Measurements from ENCODE around the gene BPIFB6.
A peak's percentile ranks its signal among the peaks of the same experiment; 100 is the strongest.

BPIFB6 gene

GRCh38 chr20:33016581-33017109, 14.8 kb upstream of the BPIFB6 start:
- no peak for DNase-seq

GRCh38 chr20:33017542-33017941, 13.9 kb upstream of the BPIFB6 start:
- DNase-seq: no peak

GRCh38 chr20:33018169-33018931, 13.1 kb upstream of the BPIFB6 start:
- DNase-seq: no peak

- no peak for DNase-seq
Measured at GRCh38 chr20:33019465-33020277, 11.8 kb upstream of the BPIFB6 start.

GRCh38 chr20:33020278-33021161, 10.9 kb upstream of the BPIFB6 start:
- DNase-seq: no peak

- DNase-seq: no peak
Measured at GRCh38 chr20:33021879-33022278, 9.6 kb upstream of the BPIFB6 start.

GRCh38 chr20:33022289-33022688, 9.2 kb upstream of the BPIFB6 start:
- DNase-seq: no peak

GRCh38 chr20:33022694-33023438, 8.6 kb upstream of the BPIFB6 start:
- no peak for DNase-seq

GRCh38 chr20:33023439-33024242, 7.8 kb upstream of the BPIFB6 start:
- no peak for DNase-seq

GRCh38 chr20:33024243-33024560, 7.2 kb upstream of the BPIFB6 start:
- DNase-seq: no peak

GRCh38 chr20:33024609-33025317, 6.7 kb upstream of the BPIFB6 start:
- DNase-seq: no peak

GRCh38 chr20:33025318-33025876, 6.1 kb upstream of the BPIFB6 start:
- DNase-seq: no peak

- no peak for DNase-seq
Measured at GRCh38 chr20:33026072-33026778, 5.2 kb upstream of the BPIFB6 start.

- DNase-seq: no peak
Measured at GRCh38 chr20:33026779-33027759, 4.4 kb upstream of the BPIFB6 start.

GRCh38 chr20:33027769-33028751, 3.4 kb upstream of the BPIFB6 start:
- DNase-seq: no peak

- peak; percentile 16 for DNase-seq
Measured at GRCh38 chr20:33028875-33029274, 2.6 kb upstream of the BPIFB6 start.

- DNase-seq: no peak
Measured at GRCh38 chr20:33030076-33030475, 1.4 kb upstream of the BPIFB6 start.

All from NCI-H82 (cell line).